ENCODE data around the gene WNK1.

DNA sequence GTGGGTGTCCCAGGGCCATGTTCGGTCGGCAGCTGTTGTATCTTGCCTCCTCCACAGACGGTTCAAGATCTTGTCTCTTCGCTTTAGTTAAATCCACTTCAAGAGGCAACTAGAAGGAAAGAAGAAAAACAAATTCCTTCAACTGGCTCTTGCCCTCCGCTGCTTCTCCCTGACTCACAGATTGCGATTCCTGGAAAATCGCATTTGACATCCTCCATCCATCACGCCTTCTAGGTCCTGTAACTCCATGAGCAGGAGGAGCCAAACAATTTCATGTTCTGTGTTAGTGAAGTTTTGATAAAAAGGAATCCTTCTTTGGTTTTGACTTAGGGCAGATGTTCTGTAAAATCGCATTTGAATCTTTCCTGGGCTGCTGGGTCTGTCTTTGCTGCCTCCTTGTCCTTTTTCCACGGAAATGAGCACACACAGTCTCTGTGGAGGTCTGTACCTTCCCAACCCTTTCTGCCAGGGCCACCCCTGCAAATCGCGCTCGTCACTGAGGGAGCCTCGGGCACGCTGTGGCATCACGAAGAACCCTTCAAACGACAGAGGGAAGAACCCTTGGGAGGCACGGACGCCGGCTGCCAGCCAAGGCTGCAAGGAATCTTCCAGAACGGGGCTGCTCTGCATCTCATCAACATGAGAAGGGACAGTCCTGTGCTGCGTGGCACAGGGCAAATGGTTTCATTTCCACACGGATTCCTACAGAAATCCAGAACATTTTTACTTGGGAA is 164.5 kb downstream of the WNK1 start:
- no peak for TF ChIP-seq CTCF (IDR thresholded peaks at IDR 0.05; ENCODE audit: extremely low read depth in 1 of 2, insufficient read depth in 1 of 2, low read depth in 1 of 2, low read length in 2 of 2)
- no peak for TF ChIP-seq EZH2 (IDR thresholded peaks at IDR 0.05; ENCODE audit: borderline replicate concordance, low read depth, low read length, severe bottlenecking)

Data from endothelial cell of umbilical vein (primary cell).